Measurements from ENCODE around the gene MCTP2.

DNA sequence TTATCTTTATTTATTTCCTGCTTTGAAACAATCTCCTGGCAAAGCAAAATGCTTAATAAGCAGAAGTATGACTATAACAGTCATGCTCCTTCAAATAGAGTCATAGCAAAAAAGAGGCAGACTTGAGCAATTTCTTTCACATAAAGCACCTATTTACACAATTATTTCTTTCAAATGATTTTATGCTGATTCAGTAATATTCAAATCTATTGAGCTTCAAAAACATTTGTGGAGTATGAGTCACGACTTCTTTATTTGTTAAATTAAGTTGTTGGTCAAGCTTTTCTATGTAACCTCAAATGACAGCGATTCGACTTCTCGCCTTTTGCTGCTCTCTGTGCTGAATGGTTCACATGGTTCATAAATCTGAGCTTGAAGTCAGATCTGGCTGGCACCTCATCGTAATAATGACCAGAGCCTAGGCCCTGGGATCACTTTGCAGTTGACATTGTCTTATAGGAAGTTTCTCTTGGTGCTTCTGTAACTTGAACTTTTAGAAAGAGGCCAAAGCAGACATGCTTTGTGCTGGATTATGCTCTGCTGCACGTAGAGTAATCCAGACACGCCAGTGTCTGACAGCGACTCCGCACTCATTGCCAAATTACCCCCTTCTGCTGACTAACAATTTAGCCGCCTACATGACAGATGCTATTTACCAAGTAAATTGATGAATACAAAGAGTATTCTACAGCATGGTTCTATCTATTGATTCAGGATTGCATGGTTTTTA is 139.0 kb downstream of the MCTP2 start:
- TF ChIP-seq, protein P1, sequence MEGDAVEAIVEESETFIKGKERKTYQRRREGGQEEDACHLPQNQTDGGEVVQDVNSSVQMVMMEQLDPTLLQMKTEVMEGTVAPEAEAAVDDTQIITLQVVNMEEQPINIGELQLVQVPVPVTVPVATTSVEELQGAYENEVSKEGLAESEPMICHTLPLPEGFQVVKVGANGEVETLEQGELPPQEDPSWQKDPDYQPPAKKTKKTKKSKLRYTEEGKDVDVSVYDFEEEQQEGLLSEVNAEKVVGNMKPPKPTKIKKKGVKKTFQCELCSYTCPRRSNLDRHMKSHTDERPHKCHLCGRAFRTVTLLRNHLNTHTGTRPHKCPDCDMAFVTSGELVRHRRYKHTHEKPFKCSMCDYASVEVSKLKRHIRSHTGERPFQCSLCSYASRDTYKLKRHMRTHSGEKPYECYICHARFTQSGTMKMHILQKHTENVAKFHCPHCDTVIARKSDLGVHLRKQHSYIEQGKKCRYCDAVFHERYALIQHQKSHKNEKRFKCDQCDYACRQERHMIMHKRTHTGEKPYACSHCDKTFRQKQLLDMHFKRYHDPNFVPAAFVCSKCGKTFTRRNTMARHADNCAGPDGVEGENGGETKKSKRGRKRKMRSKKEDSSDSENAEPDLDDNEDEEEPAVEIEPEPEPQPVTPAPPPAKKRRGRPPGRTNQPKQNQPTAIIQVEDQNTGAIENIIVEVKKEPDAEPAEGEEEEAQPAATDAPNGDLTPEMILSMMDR (IDR thresholded peaks at IDR 0.05; ENCODE audit: insufficient read depth, low read length, poor library complexity, severe bottlenecking), result no peak
- no peak for TF ChIP-seq EZH2phosphoT487 (conservative IDR thresholded peaks at IDR 0.05; ENCODE audit: low read length)
